ENCODE data around the gene AURKAIP1.
"Not testable (repeated sequence)": the region's sequence is repeated elsewhere in the genome, so short reads cannot be mapped to it uniquely, and the experiment has no call there.

GRCh38 chr1:1370094-1370493, 4.9 kb downstream of the AURKAIP1 start:
- not testable (repeated sequence) for TF ChIP-seq CTCF (conservative IDR thresholded peaks at IDR 0.05; ENCODE audit: low read depth, low read length); SMC3 (IDR thresholded peaks at IDR 0.05; ENCODE audit: low read depth, low read length); MAFK (IDR thresholded peaks at IDR 0.05; ENCODE audit: low read depth, low read length); POLR2A (IDR thresholded peaks at IDR 0.05; ENCODE audit: low read depth, low read length); MXI1 (IDR thresholded peaks at IDR 0.05; ENCODE audit: borderline replicate concordance, low read depth, low read length); BHLHE40 (IDR thresholded peaks at IDR 0.05; ENCODE audit: low read depth, low read length); MAZ (IDR thresholded peaks at IDR 0.05; ENCODE audit: borderline replicate concordance, low read depth, low read length)
